ENCODE measurements around the gene SCRN1. TPM values are rescaled to one million over a fixed set of nuclear protein-coding genes. Genes with fewer than 3 reads are reported as not detected.

Gene SCRN1
- total RNA-seq, 4 donors from 2014 or later = 14.4 to 66.5 (median 44.1) TPM

DNA sequence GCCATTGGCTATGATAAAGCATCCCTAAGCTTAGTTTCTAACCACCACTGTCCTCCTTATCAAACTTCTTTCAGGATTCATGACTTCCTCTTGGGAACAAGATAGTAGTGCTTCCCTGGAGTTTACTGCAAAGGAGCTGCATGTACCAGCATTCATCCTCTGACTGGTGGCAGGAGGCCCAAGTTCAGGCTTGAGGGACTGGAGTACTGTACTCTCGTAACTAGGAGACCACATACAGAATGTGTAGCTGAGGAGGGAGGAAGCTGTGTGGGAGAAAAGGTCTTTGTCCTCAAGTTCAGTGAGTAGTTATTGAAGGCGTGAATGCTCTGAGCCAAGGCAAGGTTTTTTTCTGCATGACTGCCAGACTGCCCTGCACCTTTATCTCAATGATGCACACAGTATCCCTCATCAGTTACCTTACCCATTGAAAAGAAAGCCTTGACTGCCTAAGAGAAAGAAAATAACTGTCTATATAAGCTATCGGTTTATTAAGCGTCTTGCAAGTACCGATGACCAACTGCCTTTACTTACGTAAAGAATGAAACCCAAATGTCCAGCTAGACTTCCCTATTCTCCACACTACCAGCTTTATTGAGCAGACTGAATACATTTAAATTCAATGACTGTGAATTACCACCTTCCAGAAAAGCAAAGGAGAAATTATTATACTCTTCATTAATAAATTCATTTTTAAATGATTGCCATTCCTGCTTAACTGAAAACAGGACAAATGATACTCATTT lies 12.8 kb downstream of the SCRN1 start:
- no peak for DNase-seq
- Histone ChIP-seq H3K4me1 (no peaks in the 10 kb centered on the region), H3K27me3 (no peaks in the 10 kb centered on the region)

DNA sequence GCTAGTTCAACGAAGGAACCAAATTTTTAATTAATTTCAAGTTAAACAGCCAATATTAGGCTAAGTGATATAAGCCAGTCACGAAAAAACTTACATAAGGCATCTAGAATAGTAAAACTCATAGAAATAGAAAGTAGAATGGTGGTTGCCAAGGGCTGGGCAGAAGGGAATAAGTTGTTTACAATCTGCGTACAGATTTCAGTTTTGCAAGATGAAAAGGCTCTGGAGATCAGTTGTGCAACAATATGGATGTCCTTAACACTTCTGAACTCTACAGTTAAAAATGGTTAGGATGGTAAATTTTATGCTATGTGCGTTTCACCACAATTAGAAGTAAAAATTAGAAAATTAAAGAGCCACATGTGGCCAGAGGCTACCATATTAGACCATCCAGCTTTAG lies 13.3 kb downstream of the SCRN1 start:
- H3K36me3 ChIP-seq = no peaks in the 10 kb centered on the region
- TF ChIP-seq, protein P1, sequence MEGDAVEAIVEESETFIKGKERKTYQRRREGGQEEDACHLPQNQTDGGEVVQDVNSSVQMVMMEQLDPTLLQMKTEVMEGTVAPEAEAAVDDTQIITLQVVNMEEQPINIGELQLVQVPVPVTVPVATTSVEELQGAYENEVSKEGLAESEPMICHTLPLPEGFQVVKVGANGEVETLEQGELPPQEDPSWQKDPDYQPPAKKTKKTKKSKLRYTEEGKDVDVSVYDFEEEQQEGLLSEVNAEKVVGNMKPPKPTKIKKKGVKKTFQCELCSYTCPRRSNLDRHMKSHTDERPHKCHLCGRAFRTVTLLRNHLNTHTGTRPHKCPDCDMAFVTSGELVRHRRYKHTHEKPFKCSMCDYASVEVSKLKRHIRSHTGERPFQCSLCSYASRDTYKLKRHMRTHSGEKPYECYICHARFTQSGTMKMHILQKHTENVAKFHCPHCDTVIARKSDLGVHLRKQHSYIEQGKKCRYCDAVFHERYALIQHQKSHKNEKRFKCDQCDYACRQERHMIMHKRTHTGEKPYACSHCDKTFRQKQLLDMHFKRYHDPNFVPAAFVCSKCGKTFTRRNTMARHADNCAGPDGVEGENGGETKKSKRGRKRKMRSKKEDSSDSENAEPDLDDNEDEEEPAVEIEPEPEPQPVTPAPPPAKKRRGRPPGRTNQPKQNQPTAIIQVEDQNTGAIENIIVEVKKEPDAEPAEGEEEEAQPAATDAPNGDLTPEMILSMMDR (IDR thresholded peaks at IDR 0.05) = no peak
- no peak for TF ChIP-seq POLR2A (IDR thresholded peaks at IDR 0.05)
- intact Hi-C loops (cut with DNase I; ENCODE audit: low total_unique reads) = no loop called here
- H3K4me3 ChIP-seq = no peak overlapping the region
- H3K9me3 ChIP-seq = no peaks in the 10 kb centered on the region
- DNase-seq = no peak
- no peak overlapping the region for H3K27ac ChIP-seq
- H3K4me1 ChIP-seq = no peaks in the 10 kb centered on the region
- no peaks in the 10 kb centered on the region for H3K27me3 ChIP-seq

More for the DNA sequence above, 12.8 kb downstream of the SCRN1 start:
- no peaks in the 10 kb centered on the region for H3K36me3 ChIP-seq
- TF ChIP-seq, protein P1 (IDR thresholded peaks at IDR 0.05) = no peak
- TF ChIP-seq POLR2A (IDR thresholded peaks at IDR 0.05) = no peak
- intact Hi-C loops (cut with DNase I; ENCODE audit: low total_unique reads) = no loop called here
- no peaks in the 10 kb centered on the region for H3K9me3 ChIP-seq
- H3K4me3 ChIP-seq = no peak overlapping the region
- H3K27ac ChIP-seq = no peak overlapping the region

DNA sequence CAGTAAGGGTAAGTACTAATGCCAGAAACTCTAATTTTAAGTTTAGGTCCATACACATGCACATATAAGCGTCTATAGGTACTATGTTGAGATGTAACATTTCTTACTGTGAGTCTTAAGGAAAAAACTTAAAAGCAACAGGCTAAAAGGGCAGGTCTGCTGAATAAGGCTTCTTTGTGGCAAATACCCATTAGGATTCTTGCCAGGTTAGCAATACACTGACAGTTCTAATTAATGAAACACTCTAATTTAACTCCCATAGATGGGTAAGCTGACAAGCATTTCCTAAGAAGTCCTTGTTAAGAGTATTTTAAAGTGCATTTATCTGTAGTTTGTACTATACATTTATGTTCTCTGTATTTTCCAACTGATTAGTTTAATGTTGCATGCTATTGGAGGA lies 14.0 kb downstream of the SCRN1 start:
- H3K4me1 ChIP-seq = no peaks in the 10 kb centered on the region
- H3K4me3 ChIP-seq = no peak overlapping the region
- no peaks in the 10 kb centered on the region for H3K36me3 ChIP-seq
- TF ChIP-seq, protein P1 (IDR thresholded peaks at IDR 0.05) = no peak
- TF ChIP-seq POLR2A (IDR thresholded peaks at IDR 0.05) = no peak
- H3K27me3 ChIP-seq = no peaks in the 10 kb centered on the region
- intact Hi-C loops (cut with DNase I; ENCODE audit: low total_unique reads) = no loop called here
- DNase-seq = no peak
- H3K9me3 ChIP-seq = no peaks in the 10 kb centered on the region
- no peak overlapping the region for H3K27ac ChIP-seq

GRCh38 chr7:29974286-29974685 lies 15.3 kb downstream of the SCRN1 start:
- no peaks in the 10 kb centered on the region for H3K4me1 ChIP-seq
- no peak overlapping the region for H3K27ac ChIP-seq
- no peaks in the 10 kb centered on the region for H3K27me3 ChIP-seq
- H3K36me3 ChIP-seq = no peaks in the 10 kb centered on the region
- DNase-seq = no peak
- TF ChIP-seq POLR2A (IDR thresholded peaks at IDR 0.05) = no peak
- TF ChIP-seq, protein P1 (IDR thresholded peaks at IDR 0.05) = no peak
- no peak overlapping the region for H3K4me3 ChIP-seq
- H3K9me3 ChIP-seq = no peaks in the 10 kb centered on the region
- intact Hi-C loops (cut with DNase I; ENCODE audit: low total_unique reads) = no loop called here

- intact Hi-C loops (cut with DNase I; ENCODE audit: low total_unique reads) = no loop called here
- no peak overlapping the region for H3K4me3 ChIP-seq
- H3K36me3 ChIP-seq = no peaks in the 10 kb centered on the region
- no peak for TF ChIP-seq POLR2A (IDR thresholded peaks at IDR 0.05)
- TF ChIP-seq, protein P1 (IDR thresholded peaks at IDR 0.05) = no peak
- no peaks in the 10 kb centered on the region for H3K4me1 ChIP-seq
- no peaks in the 10 kb centered on the region for H3K9me3 ChIP-seq
- H3K27ac ChIP-seq = no peak overlapping the region
- DNase-seq = no peak
- no peaks in the 10 kb centered on the region for H3K27me3 ChIP-seq
Observed at GRCh38 chr7:29972315-29972669, 17.3 kb downstream of the SCRN1 start.

All from uterus (tissue), 4 donors.